Head of caudate nucleus (tissue), 42 donors: ENCODE data around the gene SLC4A9.
"Not testable (repeated sequence)": the region's sequence is repeated elsewhere in the genome, so short reads cannot be mapped to it uniquely, and the experiment has no call there.

Experiments used
- DNase-seq, 42 donors: peaks; one replicate each; pipeline versions ENCODE4 v3.0.0 to v3.0.0-alpha.2; 2020 to 2021; ENCODE audit warnings: mixed read lengths in 7 of 42
- intact Hi-C: fragments of 100-400 bp; cut with DNase I; formaldehyde crosslinking; loops from one replicate; pipeline ENCODE4 v1.15.0; 2022

SLC4A9 gene

GRCh38 chr5:140331638-140332037 is 28.4 kb upstream of the SLC4A9 start:
- intact Hi-C loops, result no loop called here
- DNase-seq, result no peak

- intact Hi-C loops, result no loop called here
- no peak for DNase-seq
These were observed 23.6 kb upstream of the SLC4A9 start for GRCh38 chr5:140336388-140336787.

- intact Hi-C loops, result no loop called here
- no peak for DNase-seq
These were observed 22.1 kb upstream of the SLC4A9 start for GRCh38 chr5:140337880-140338279.

- intact Hi-C loops, result no loop called here
- peak in 3 of 42 donors; percentile 25 to 61 (median 34) for DNase-seq
These were observed 21.7 kb upstream of the SLC4A9 start for GRCh38 chr5:140338336-140338735.

- DNase-seq, result no peak
- intact Hi-C loops, result no loop called here
These were observed 21.1 kb upstream of the SLC4A9 start for GRCh38 chr5:140338908-140339307.

- no peak for DNase-seq
- intact Hi-C loops, result loop anchor here (10.0 kb wide), 1 partner anchor 165 kb away; the partner anchor contains the start of gene CYSTM1
These were observed 20.4 kb upstream of the SLC4A9 start for GRCh38 chr5:140339636-140340035.

GRCh38 chr5:140340605-140341121 is 19.3 kb upstream of the SLC4A9 start:
- intact Hi-C loops, result loop anchor here (10.0 kb wide), 1 partner anchor 166 kb away; the partner anchor contains the start of gene CYSTM1

GRCh38 chr5:140341591-140341990 is 18.4 kb upstream of the SLC4A9 start:
- DNase-seq, result peak; percentile 43 to 94 (median 79)
- intact Hi-C loops, result loop anchor here (10.0 kb wide), 1 partner anchor 167 kb away; the partner anchor contains the start of gene CYSTM1

More at GRCh38 chr5:140340605-140341121, 19.3 kb upstream of the SLC4A9 start:
- DNase-seq, result no peak

GRCh38 chr5:140342287-140342686 is 17.7 kb upstream of the SLC4A9 start:
- peak in 1 of 42 donors; percentile 17 for DNase-seq
- intact Hi-C loops, result loop anchor here (10.0 kb wide), 1 partner anchor 167 kb away; the partner anchor contains the start of gene CYSTM1

GRCh38 chr5:140342896-140343295 is 17.1 kb upstream of the SLC4A9 start:
- no peak for DNase-seq
- intact Hi-C loops, result loop anchor here (10.0 kb wide), 1 partner anchor 168 kb away; the partner anchor contains the start of gene CYSTM1

GRCh38 chr5:140343849-140344248 is 16.1 kb upstream of the SLC4A9 start:
- intact Hi-C loops, result loop anchor here (10.0 kb wide), 1 partner anchor 169 kb away; the partner anchor contains the start of gene CYSTM1
- DNase-seq, result not testable (repeated sequence)

- intact Hi-C loops, result loop anchor here (5.0 to 10.0 kb wide), 2 partner anchors 43 to 170 kb away; partner anchors contain the start of genes CYSTM1 and PFDN1
These were observed 15.1 kb upstream of the SLC4A9 start for GRCh38 chr5:140344683-140345423.

GRCh38 chr5:140345919-140346347 is 14.1 kb upstream of the SLC4A9 start:
- DNase-seq, result peak; percentile 39 to 87 (median 72)
- intact Hi-C loops, result loop anchor here (2.0 to 10.0 kb wide), 3 partner anchors 44 to 171 kb away; partner anchors contain the start of genes CYSTM1 and PFDN1

More at GRCh38 chr5:140344683-140345423, 15.1 kb upstream of the SLC4A9 start:
- peak in 7 of 42 donors; percentile 17 to 49 (median 22) for DNase-seq

GRCh38 chr5:140346348-140347221 is 13.4 kb upstream of the SLC4A9 start, which contains the start of gene HBEGF:
Gene HBEGF (minus strand): TSS chr5:140346603. CDS start chr5:140346328, 275 bp downstream.
- DNase-seq, result peak; percentile 61 to 94 (median 87)
- intact Hi-C loops, result loop anchor here (2.0 to 10.0 kb wide), 3 partner anchors 44 to 172 kb away; partner anchors contain the start of genes CYSTM1 and PFDN1

GRCh38 chr5:140347360-140347759 is 12.6 kb upstream of the SLC4A9 start:
- intact Hi-C loops, result loop anchor here (2.0 to 10.0 kb wide), 3 partner anchors 45 to 173 kb away; partner anchors contain the start of genes CYSTM1 and PFDN1
- no peak for DNase-seq

- DNase-seq, result no peak
- intact Hi-C loops, result loop anchor here (5.0 to 10.0 kb wide), 2 partner anchors 46 to 173 kb away; partner anchors contain the start of genes CYSTM1 and PFDN1
These were observed 11.9 kb upstream of the SLC4A9 start for GRCh38 chr5:140348104-140348503.

GRCh38 chr5:140349244-140349643 is 10.8 kb upstream of the SLC4A9 start:
- intact Hi-C loops, result loop anchor here (5.0 to 10.0 kb wide), 2 partner anchors 47 to 174 kb away; partner anchors contain the start of genes CYSTM1 and PFDN1
- DNase-seq, result no peak

GRCh38 chr5:140351609-140352334 is 8.2 kb upstream of the SLC4A9 start:
- intact Hi-C loops, result no loop called here
- DNase-seq, result peak in 27 of 42 donors; percentile 21 to 91 (median 73)
